Naive thymus-derived CD4-positive, alpha-beta T cell (primary cell): ENCODE measurements around the gene CD300LF. TPM values are rescaled to one million over a fixed set of nuclear protein-coding genes. Genes with fewer than 3 reads are reported as not detected.

Experiments
- ATAC-seq: fragments of 150-1000 bp; cut with Tn5 transposase; 2 replicates; pipeline ENCODE4 v1.10.0; 2021; ENCODE audit warnings: mild to moderate bottlenecking, moderate library complexity
- CTCF ChIA-PET: fragments of 350-600 bp; sonication (Branson Sonifier 250); formaldehyde crosslinking; loops from one replicate; lab custom pipeline; 2021; ENCODE audit warnings: antibody characterized with exemption; lab: Charles Lee
- POLR2A ChIA-PET: fragments of 350-600 bp; sonication (Branson Sonifier 250); formaldehyde crosslinking; loops from one replicate; lab custom pipeline; 2021; ENCODE audit warnings: antibody characterized with exemption, inconsistent platforms; lab: Charles Lee
- DNase-seq, 9 donors: peaks; one replicate each; pipeline versions ENCODE4 v3.0.0 to v3.0.0-alpha.2; 2020 to 2022; ENCODE audit warnings: mixed read lengths in 1 of 9
- H3K27ac ChIP-seq: one replicate; pipeline ENCODE4 v1.7.0; 2013; ENCODE audit warnings: mild to moderate bottlenecking, low read depth, low read length, moderate library complexity
- H3K27me3 ChIP-seq, 2 donors: one replicate each; pipeline ENCODE4 v1.7.0; 2013; ENCODE audit warnings: low read length in 2 of 2, mild to moderate bottlenecking in 2 of 2, moderate library complexity in 2 of 2; ENCODE audit not compliant: control insufficient read depth in 2 of 2, insufficient read depth in 2 of 2
- H3K36me3 ChIP-seq, 3 experiments: 1 replicate in 2 of 3; 2 replicates in 1 of 3; pipeline ENCODE4 v1.7.0; 2013; ENCODE audit warnings: low read length in 3 of 3, mild to moderate bottlenecking in 3 of 3, moderate library complexity in 1 of 3; ENCODE audit not compliant: insufficient read depth in 3 of 3, control insufficient read depth in 2 of 3
- H3K4me1 ChIP-seq, 2 donors: one replicate each; pipeline ENCODE4 v1.7.0; 2013; ENCODE audit warnings: low read length in 2 of 2, mild to moderate bottlenecking in 2 of 2, moderate library complexity in 1 of 2; ENCODE audit not compliant: control insufficient read depth in 2 of 2, insufficient read depth in 2 of 2
- H3K4me3 ChIP-seq: 2 replicates; pipeline ENCODE4 v1.7.0; 2013; ENCODE audit warnings: mild to moderate bottlenecking, low read length
- H3K9me3 ChIP-seq, 3 experiments: 1 replicate in 2 of 3; 2 replicates in 1 of 3; pipeline ENCODE4 v1.7.0; 2013; ENCODE audit warnings: low read length in 3 of 3; ENCODE audit not compliant: control insufficient read depth in 2 of 3
- H3K27ac Mint-ChIP-seq, 9 donors: one replicate each; pipeline ENCODE4 v1.8.0; 2020 to 2022; ENCODE audit warnings: mixed read lengths in 9 of 9, mild to moderate bottlenecking in 8 of 9, moderate library complexity in 5 of 9, inconsistent platforms in 2 of 9
- H3K27me3 Mint-ChIP-seq, 5 donors: one replicate each; pipeline ENCODE4 v1.8.0; 2021 to 2022; ENCODE audit warnings: mixed read lengths in 5 of 5, mild to moderate bottlenecking in 1 of 5
- H3K36me3 Mint-ChIP-seq, 5 donors: one replicate each; pipeline ENCODE4 v1.8.0; 2020 to 2022; ENCODE audit warnings: mixed read lengths in 5 of 5, mild to moderate bottlenecking in 3 of 5, inconsistent platforms in 1 of 5
- H3K4me1 Mint-ChIP-seq, 7 donors: one replicate each; pipeline ENCODE4 v1.8.0; 2020 to 2022; ENCODE audit warnings: mixed read lengths in 7 of 7, mild to moderate bottlenecking in 3 of 7, inconsistent platforms in 1 of 7
- H3K4me3 Mint-ChIP-seq, 10 donors: one replicate each; pipeline ENCODE4 v1.8.0; 2020 to 2022; ENCODE audit warnings: mild to moderate bottlenecking in 10 of 10, mixed read lengths in 10 of 10, moderate library complexity in 6 of 10, inconsistent platforms in 2 of 10
- H3K9me3 Mint-ChIP-seq, 11 donors: one replicate each; pipeline ENCODE4 v1.8.0; 2020 to 2022; ENCODE audit warnings: mixed read lengths in 11 of 11, mild to moderate bottlenecking in 4 of 11, inconsistent platforms in 1 of 11, moderate library complexity in 1 of 11
- intact Hi-C, 2 donors: fragments of 100-400 bp; cut with micrococcal nuclease; formaldehyde crosslinking; loops; one replicate each; pipeline ENCODE4 v1.15.1; 2023
- polyA plus RNA-seq, 2 donors: library from polyadenylated mRNA; unstranded; fragments of 300-500 nt; fragmentation: Illumina TruSeq; gene quantifications; one replicate each; pipeline ENCODE4 v1.2.3, GENCODE V29; 2021
- total RNA-seq, 6 experiments: library from RNA in 5 of 6; stranded (reverse) in 5 of 6; gene quantifications; 1 replicate in 5 of 6; 2 replicates in 1 of 6; pipeline ENCODE4 v1.2.3 and lab custom pipeline; 2021 to 2026

The CD300LF gene
- total and polyA plus RNA-seq, 7 experiments from 2014 or later, result 0.46 to 41.0 (median 2.7) TPM; not detected in 3

GRCh38 chr17:74691151-74691550, 21.6 kb downstream of the CD300LF start:
- intact Hi-C loops, result no loop called here
- ATAC-seq (no peak), DNase-seq (no peak)
- H3K4me1 Mint-ChIP-seq, result peaks cover 0 to 24% (median 0%) of the 10 kb centered on the region in 7 donors
- Histone ChIP-seq H3K9me3 (no peaks in the 10 kb centered on the region), H3K36me3 (no peaks in the 10 kb centered on the region), H3K27ac (no peak overlapping the region), H3K4me3 (no peak overlapping the region), H3K4me1 (no peaks in the 10 kb centered on the region), H3K27me3 (no peaks in the 10 kb centered on the region)
- peaks cover 0 to 20% (median 4%) of the 10 kb centered on the region in 5 donors for H3K27me3 Mint-ChIP-seq
- H3K4me3 Mint-ChIP-seq, result no peak overlapping the region
- peaks cover 0 to 4% (median 0%) of the 10 kb centered on the region in 5 donors for H3K36me3 Mint-ChIP-seq
- H3K27ac Mint-ChIP-seq, result no peak overlapping the region
- ChIA-PET POLR2A (interaction anchor here (0.6 kb wide), 1 partner anchor 16 kb away, joined by 4 read pairs; no protein-coding TSS in a partner anchor), CTCF (no interaction called here)
- H3K9me3 Mint-ChIP-seq, result peaks cover 0 to 6% (median 0%) of the 10 kb centered on the region in 11 donors

- H3K36me3 Mint-ChIP-seq, result peaks cover 0 to 4% (median 0%) of the 10 kb centered on the region in 5 donors
- H3K4me3 Mint-ChIP-seq, result peak overlapping the region in 1 of 10 donors; percentile 33
- Histone ChIP-seq H3K9me3 (no peaks in the 10 kb centered on the region), H3K4me3 (no peak overlapping the region), H3K27me3 (no peaks in the 10 kb centered on the region), H3K4me1 (no peaks in the 10 kb centered on the region), H3K27ac (no peak overlapping the region), H3K36me3 (no peaks in the 10 kb centered on the region)
- H3K27ac Mint-ChIP-seq, result no peak overlapping the region
- peak; percentile 93 for ATAC-seq
- intact Hi-C loops, result no loop called here
- CTCF ChIA-PET, result interaction anchor here (0.6 to 1.0 kb wide), 2 partner anchors 55 to 386 kb away, joined by 3 read pairs; no protein-coding TSS in a partner anchor
- peaks cover 0 to 19% (median 4%) of the 10 kb centered on the region in 5 donors for H3K27me3 Mint-ChIP-seq
- H3K9me3 Mint-ChIP-seq, result peaks cover 0 to 6% (median 0%) of the 10 kb centered on the region in 11 donors
- no peak for DNase-seq
- POLR2A ChIA-PET, result interaction anchor here (0.6 kb wide), 1 partner anchor 15 kb away, joined by 4 read pairs; no protein-coding TSS in a partner anchor
- peaks cover 0 to 24% (median 0%) of the 10 kb centered on the region in 7 donors for H3K4me1 Mint-ChIP-seq
These were observed 22.3 kb downstream of the CD300LF start for GRCh38 chr17:74690409-74690825.

GRCh38 chr17:74687886-74688285, 24.8 kb downstream of the CD300LF start:
- no peaks in the 10 kb centered on the region for H3K27me3 ChIP-seq
- no peaks in the 10 kb centered on the region for H3K9me3 ChIP-seq
- no peaks in the 10 kb centered on the region for H3K4me1 ChIP-seq
- intact Hi-C loops, result loop anchor here (2.0 to 10.0 kb wide), 2 partner anchors 47 to 49 kb away; partner anchors contain the start of gene RAB37 (in 2 of the 2)
- H3K36me3 Mint-ChIP-seq, result no peaks in the 10 kb centered on the region
- POLR2A ChIA-PET, result no interaction called here
- peaks cover 0 to 23% (median 4%) of the 10 kb centered on the region in 5 donors for H3K27me3 Mint-ChIP-seq
- DNase-seq (no peak), ATAC-seq (no peak)
- H3K36me3 ChIP-seq, result no peaks in the 10 kb centered on the region
- CTCF ChIA-PET, result no interaction called here
- H3K4me3 ChIP-seq, result no peak overlapping the region
- no peak overlapping the region for H3K27ac ChIP-seq
- H3K9me3 Mint-ChIP-seq, result no peaks in the 10 kb centered on the region
- no peak overlapping the region for H3K4me3 Mint-ChIP-seq
- peaks cover 0 to 24% (median 0%) of the 10 kb centered on the region in 7 donors for H3K4me1 Mint-ChIP-seq
- H3K27ac Mint-ChIP-seq, result no peak overlapping the region

GRCh38 chr17:74686761-74687160, 26.0 kb downstream of the CD300LF start:
- intact Hi-C loops, result loop anchor here (2.0 to 10.0 kb wide), 2 partner anchors 48 to 50 kb away; partner anchors contain the start of gene RAB37 (in 2 of the 2)
- POLR2A ChIA-PET, result interaction anchor here (0.7 kb wide), 1 partner anchor 51 kb away, joined by 3 read pairs; no protein-coding TSS in a partner anchor
- H3K36me3 ChIP-seq, result no peaks in the 10 kb centered on the region
- Mint-ChIP-seq H3K36me3 (no peaks in the 10 kb centered on the region), H3K27me3 (peaks cover 0 to 23% (median 7%) of the 10 kb centered on the region in 5 donors), H3K9me3 (no peaks in the 10 kb centered on the region), H3K27ac (no peak overlapping the region), H3K4me3 (no peak overlapping the region), H3K4me1 (peaks cover 0 to 24% (median 0%) of the 10 kb centered on the region in 7 donors)
- H3K27ac ChIP-seq, result no peak overlapping the region
- CTCF ChIA-PET, result interaction anchor here (0.9 to 2.7 kb wide), 3 partner anchors 9 to 84 kb away, joined by 3 to 8 read pairs (median 4); no protein-coding TSS in a partner anchor
- H3K9me3 ChIP-seq, result no peaks in the 10 kb centered on the region
- no peak for DNase-seq
- peak; percentile 39 for ATAC-seq
- no peaks in the 10 kb centered on the region for H3K4me1 ChIP-seq
- no peaks in the 10 kb centered on the region for H3K27me3 ChIP-seq
- H3K4me3 ChIP-seq, result no peak overlapping the region

GRCh38 chr17:74682471-74683190, 30.1 kb downstream of the CD300LF start:
- intact Hi-C loops, result loop anchor here in 1 of 2 donors (10.0 kb wide), 1 partner anchor 52 kb away; the partner anchor contains the start of gene RAB37
- POLR2A ChIA-PET, result no interaction called here
- no peak overlapping the region for H3K27ac Mint-ChIP-seq
- H3K4me3 Mint-ChIP-seq, result peak overlapping the region in 1 of 10 donors; percentile 37
- no peaks in the 10 kb centered on the region for H3K36me3 Mint-ChIP-seq
- Histone ChIP-seq H3K4me3 (no peak overlapping the region), H3K4me1 (peaks cover 5 to 10% of the 10 kb centered on the region in 2 donors), H3K36me3 (no peaks in the 10 kb centered on the region), H3K27ac (no peak overlapping the region), H3K9me3 (no peaks in the 10 kb centered on the region), H3K27me3 (peaks cover 0 to 3% of the 10 kb centered on the region in 2 donors)
- H3K9me3 Mint-ChIP-seq, result no peaks in the 10 kb centered on the region
- peaks cover 0 to 50% (median 10%) of the 10 kb centered on the region in 5 donors for H3K27me3 Mint-ChIP-seq
- CTCF ChIA-PET, result interaction anchor here (1.5 kb wide), 1 partner anchor 54 kb away, joined by 3 read pairs; no protein-coding TSS in a partner anchor
- no peak for ATAC-seq
- H3K4me1 Mint-ChIP-seq, result peaks cover 11 to 18% (median 15%) of the 10 kb centered on the region in 7 donors
- no peak for DNase-seq

DNA sequence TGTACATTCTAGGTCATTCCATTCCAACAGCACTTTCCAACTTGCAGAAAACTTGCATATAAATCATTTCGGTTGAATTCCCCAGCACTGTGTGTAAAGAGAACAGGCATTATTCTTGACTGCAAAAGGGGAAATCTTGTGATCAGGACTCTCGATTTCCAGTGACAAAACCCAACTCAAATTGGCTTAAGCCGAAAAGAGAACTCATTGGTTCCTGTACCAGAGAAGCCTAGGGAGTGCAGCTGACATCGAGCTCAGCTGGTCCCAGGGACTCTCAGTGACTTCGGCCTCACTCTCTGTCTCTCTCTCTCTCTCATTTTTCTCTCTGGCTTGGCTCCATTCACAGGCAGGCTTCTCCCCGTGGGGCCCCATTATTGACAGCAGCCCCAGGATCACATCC, 30.7 kb downstream of the CD300LF start:
- Histone ChIP-seq H3K4me1 (peaks cover 6 to 15% of the 10 kb centered on the region in 2 donors), H3K9me3 (no peaks in the 10 kb centered on the region), H3K27me3 (peaks cover 0 to 3% of the 10 kb centered on the region in 2 donors), H3K4me3 (no peak overlapping the region), H3K27ac (no peak overlapping the region), H3K36me3 (no peaks in the 10 kb centered on the region)
- peak; percentile 50 for ATAC-seq
- Mint-ChIP-seq H3K36me3 (no peaks in the 10 kb centered on the region), H3K27me3 (peaks cover 0 to 56% (median 10%) of the 10 kb centered on the region in 5 donors), H3K9me3 (no peaks in the 10 kb centered on the region), H3K4me1 (peaks cover 17 to 24% (median 21%) of the 10 kb centered on the region in 7 donors), H3K27ac (no peak overlapping the region), H3K4me3 (no peak overlapping the region)
- intact Hi-C loops, result loop anchor here in 1 of 2 donors (10.0 kb wide), 1 partner anchor 53 kb away; the partner anchor contains the start of gene RAB37
- ChIA-PET POLR2A (no interaction called here), CTCF (interaction anchor here (1.5 kb wide), 1 partner anchor 54 kb away, joined by 3 read pairs; no protein-coding TSS in a partner anchor)
- no peak for DNase-seq
